ENCODE data around the gene EQTN. TPM values are rescaled to one million over a fixed set of nuclear protein-coding genes. Genes with fewer than 3 reads are reported as not detected.

EQTN gene
- total and polyA plus RNA-seq, 2 of the 4 experiments (the other 2 are of a cell fraction), result not detected

DNA sequence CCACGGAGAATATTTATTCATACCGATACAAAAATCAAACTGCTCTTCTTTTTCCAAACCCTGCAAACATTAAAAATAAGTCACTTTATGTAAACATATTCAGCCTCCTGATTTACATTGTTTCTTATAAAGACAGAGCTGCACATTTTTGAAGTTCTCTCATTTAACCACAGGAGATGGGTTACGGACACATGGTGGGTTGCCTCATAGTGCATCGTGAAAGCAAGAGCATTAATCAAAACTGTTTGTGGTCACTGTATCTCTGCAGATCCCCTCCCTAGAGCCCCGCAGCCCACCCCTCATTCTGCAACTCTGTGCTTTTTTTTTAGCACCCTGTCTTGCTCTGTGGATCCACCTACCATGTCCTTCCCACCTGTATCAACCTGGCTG is 43.3 kb upstream of the EQTN start:
- peaks cover 37% of the 10 kb centered on the region for H3K27me3 ChIP-seq (ENCODE audit: control insufficient read depth, insufficient read depth, low read length)
- no peak overlapping the region for H4K8ac ChIP-seq (ENCODE audit: low read depth in 2 of 2, low read length in 2 of 2)
- H3K4ac ChIP-seq (ENCODE audit: low read depth, low read length), result no peak overlapping the region
- DNase-seq, result no peak
- H3K27ac ChIP-seq (ENCODE audit: insufficient read depth, low read length), result no peak overlapping the region
- dilution Hi-C loops (cut with HindIII; ENCODE audit: low sequenced_read_pairs, unreplicated experiment) (no loop called here), intact Hi-C loops (cut with micrococcal nuclease) (no loop called here), in situ Hi-C loops (cut with MboI; ENCODE audit: low sequenced_read_pairs) (no loop called here)
- no peak overlapping the region; the same call in 1 of the 2 replicates for H3K4me2 ChIP-seq (ENCODE audit: low read depth, low read length)
- H2BK5ac ChIP-seq (ENCODE audit: low read depth, low read length, poor library complexity, severe bottlenecking), result no peak overlapping the region
- H3K18ac ChIP-seq (ENCODE audit: low read depth, low read length), result no peak overlapping the region
- no peak overlapping the region for H2AFZ ChIP-seq (replicated peaks; ENCODE audit: low read length, poor library complexity)
- POLR2A ChIA-PET (ENCODE audit: unreplicated experiment), result no interaction called here
- CTCF ChIA-PET, result no interaction called here
- no peak overlapping the region for H2BK120ac ChIP-seq (ENCODE audit: low read depth, low read length)
- no peak overlapping the region for H3K23ac ChIP-seq (ENCODE audit: low read depth, low read length)
- BruUV-seq (replicated peaks), result no TSS peak
- no peaks in the 10 kb centered on the region for H3K9me3 ChIP-seq (ENCODE audit: control insufficient read depth, insufficient read depth, low read length)
- no peak overlapping the region for H2AK5ac ChIP-seq (ENCODE audit: low read depth, low read length)
- H3K9me1 ChIP-seq (ENCODE audit: insufficient read depth, low read length), result no peaks in the 10 kb centered on the region; the same call in 1 of the 2 replicates
- H2BK20ac ChIP-seq (ENCODE audit: low read depth, low read length), result no peak overlapping the region
- no peak overlapping the region for H4K91ac ChIP-seq (ENCODE audit: insufficient read depth, low read depth, low read length)
- no peak for ATAC-seq (ENCODE audit: low read depth)
- no peak overlapping the region for H2BK15ac ChIP-seq (ENCODE audit: low read depth, low read length)
- H4K20me1 ChIP-seq (ENCODE audit: insufficient read depth, low read length), result no peaks in the 10 kb centered on the region
- no peak overlapping the region for H3K14ac ChIP-seq (replicated peaks; ENCODE audit: low read depth, low read length)
- no peak overlapping the region for H4K5ac ChIP-seq (ENCODE audit: low read depth, low read length)
- H3K4me3 ChIP-seq (ENCODE audit: insufficient read depth, low read depth, low read length), result no peak overlapping the region
- no peak overlapping the region for H3K9ac ChIP-seq (ENCODE audit: low read depth, low read length)
- no peaks in the 10 kb centered on the region; the same call in 1 of the 2 replicates for H3K4me1 ChIP-seq (ENCODE audit: control insufficient read depth, insufficient read depth, low read length)
- 22% methylated on average over 3 of the region's 5 CpGs; no CpG with 5 or more reads in 1 of the 2 experiments for WGBS, 2 experiments (ENCODE audit: extremely low coverage in 2 of 2, insufficient read length in 1 of 2)
- no peaks in the 10 kb centered on the region for H3K36me3 ChIP-seq (ENCODE audit: control insufficient read depth, insufficient read depth, low read length)
- no peaks in the 10 kb centered on the region for H3K79me1 ChIP-seq (ENCODE audit: low read depth in 1 of 2, low read length in 2 of 2)
- TF ChIP-seq, protein P1, sequence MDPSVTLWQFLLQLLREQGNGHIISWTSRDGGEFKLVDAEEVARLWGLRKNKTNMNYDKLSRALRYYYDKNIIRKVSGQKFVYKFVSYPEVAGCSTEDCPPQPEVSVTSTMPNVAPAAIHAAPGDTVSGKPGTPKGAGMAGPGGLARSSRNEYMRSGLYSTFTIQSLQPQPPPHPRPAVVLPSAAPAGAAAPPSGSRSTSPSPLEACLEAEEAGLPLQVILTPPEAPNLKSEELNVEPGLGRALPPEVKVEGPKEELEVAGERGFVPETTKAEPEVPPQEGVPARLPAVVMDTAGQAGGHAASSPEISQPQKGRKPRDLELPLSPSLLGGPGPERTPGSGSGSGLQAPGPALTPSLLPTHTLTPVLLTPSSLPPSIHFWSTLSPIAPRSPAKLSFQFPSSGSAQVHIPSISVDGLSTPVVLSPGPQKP (IDR thresholded peaks at IDR 0.05; ENCODE audit: borderline replicate concordance, low read depth, low read length), result no peak
- TF ChIP-seq RAD21 (IDR thresholded peaks at IDR 0.05; ENCODE audit: low read length) (no peak), CHD1 (IDR thresholded peaks at IDR 0.05; ENCODE audit: low read depth, low read length) (no peak), MXI1 (IDR thresholded peaks at IDR 0.05; ENCODE audit: borderline replicate concordance, low read depth, low read length) (no peak), USF2 (IDR thresholded peaks at IDR 0.05; ENCODE audit: low read depth, low read length) (no peak), RCOR1 (IDR thresholded peaks at IDR 0.05; ENCODE audit: insufficient replicate concordance, low read length) (no peak), RFX5 (IDR thresholded peaks at IDR 0.05; ENCODE audit: low read depth, low read length) (no peak), MAZ (IDR thresholded peaks at IDR 0.05; ENCODE audit: borderline replicate concordance, low read depth, low read length) (no peak), NFE2L2 (IDR thresholded peaks at IDR 0.05; ENCODE audit: low read depth, low read length) (no peak), FOS (IDR thresholded peaks at IDR 0.05; ENCODE audit: low read depth, low read length) (no peak), MAFK (IDR thresholded peaks at IDR 0.05; ENCODE audit: low read depth, low read length) (no peak), POLR2A (IDR thresholded peaks at IDR 0.05; ENCODE audit: low read depth, low read length) (no peak), CEBPB (IDR thresholded peaks at IDR 0.05; ENCODE audit: low read depth, low read length) (no peak), BHLHE40 (IDR thresholded peaks at IDR 0.05; ENCODE audit: low read depth, low read length) (no peak), SMC3 (IDR thresholded peaks at IDR 0.05; ENCODE audit: low read depth, low read length) (no peak)
- TF ChIP-seq, protein P2, sequence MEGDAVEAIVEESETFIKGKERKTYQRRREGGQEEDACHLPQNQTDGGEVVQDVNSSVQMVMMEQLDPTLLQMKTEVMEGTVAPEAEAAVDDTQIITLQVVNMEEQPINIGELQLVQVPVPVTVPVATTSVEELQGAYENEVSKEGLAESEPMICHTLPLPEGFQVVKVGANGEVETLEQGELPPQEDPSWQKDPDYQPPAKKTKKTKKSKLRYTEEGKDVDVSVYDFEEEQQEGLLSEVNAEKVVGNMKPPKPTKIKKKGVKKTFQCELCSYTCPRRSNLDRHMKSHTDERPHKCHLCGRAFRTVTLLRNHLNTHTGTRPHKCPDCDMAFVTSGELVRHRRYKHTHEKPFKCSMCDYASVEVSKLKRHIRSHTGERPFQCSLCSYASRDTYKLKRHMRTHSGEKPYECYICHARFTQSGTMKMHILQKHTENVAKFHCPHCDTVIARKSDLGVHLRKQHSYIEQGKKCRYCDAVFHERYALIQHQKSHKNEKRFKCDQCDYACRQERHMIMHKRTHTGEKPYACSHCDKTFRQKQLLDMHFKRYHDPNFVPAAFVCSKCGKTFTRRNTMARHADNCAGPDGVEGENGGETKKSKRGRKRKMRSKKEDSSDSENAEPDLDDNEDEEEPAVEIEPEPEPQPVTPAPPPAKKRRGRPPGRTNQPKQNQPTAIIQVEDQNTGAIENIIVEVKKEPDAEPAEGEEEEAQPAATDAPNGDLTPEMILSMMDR (conservative IDR thresholded peaks at IDR 0.05; ENCODE audit: low read depth, low read length), result no peak
- H3K56ac ChIP-seq (ENCODE audit: extremely low read depth, insufficient read depth, low read length), result no peak overlapping the region
- no peak overlapping the region for H2AK9ac ChIP-seq (replicated peaks; ENCODE audit: low read depth, low read length, poor library complexity)

All from IMR-90 (cell line).